ENCODE measurements around the gene CCIN.
A peak's percentile ranks its signal among the peaks of the same experiment; 100 is the strongest.
"Not testable (repeated sequence)": the region's sequence is repeated elsewhere in the genome, so short reads cannot be mapped to it uniquely, and the experiment has no call there.

Gene CCIN

DNA sequence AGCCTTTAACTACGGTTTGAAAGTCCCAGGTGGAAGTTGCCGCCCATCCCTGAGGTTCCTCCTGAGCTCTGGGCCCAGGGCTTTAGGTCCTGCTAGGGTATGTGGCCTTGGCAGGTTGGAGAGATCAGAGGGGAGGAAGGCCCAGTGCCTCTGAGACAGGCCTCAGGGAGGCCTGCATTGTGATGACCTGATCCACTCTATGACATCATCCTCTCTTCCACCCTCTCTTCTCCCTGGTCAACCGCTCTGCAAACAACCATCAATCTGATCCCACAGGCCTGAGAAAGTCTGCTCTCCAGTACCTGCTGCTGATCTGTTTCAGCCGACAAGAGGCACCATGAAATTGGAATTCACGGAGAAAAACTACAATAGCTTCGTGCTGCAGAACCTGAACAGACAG is at the start of gene CCIN:
Gene CCIN, plus strand, starts transcription at position 223 of the 400 bp plus-strand sequence. Its CDS starts 115 bp downstream, at position 338.
- Mint-ChIP-seq H3K36me3 (ENCODE audit: low read depth) (no peaks in the 10 kb centered on the region), H3K4me1 (ENCODE audit: low read depth) (peaks cover 4% of the 10 kb centered on the region), H3K27ac (no peak within 1 kb of the TSS), H3K4me3 (no peak within 1 kb of the TSS), H3K9me3 (no peaks in the 10 kb centered on the region), H3K27me3 (ENCODE audit: low read depth) (peaks cover 15% of the 10 kb centered on the region)

DNA sequence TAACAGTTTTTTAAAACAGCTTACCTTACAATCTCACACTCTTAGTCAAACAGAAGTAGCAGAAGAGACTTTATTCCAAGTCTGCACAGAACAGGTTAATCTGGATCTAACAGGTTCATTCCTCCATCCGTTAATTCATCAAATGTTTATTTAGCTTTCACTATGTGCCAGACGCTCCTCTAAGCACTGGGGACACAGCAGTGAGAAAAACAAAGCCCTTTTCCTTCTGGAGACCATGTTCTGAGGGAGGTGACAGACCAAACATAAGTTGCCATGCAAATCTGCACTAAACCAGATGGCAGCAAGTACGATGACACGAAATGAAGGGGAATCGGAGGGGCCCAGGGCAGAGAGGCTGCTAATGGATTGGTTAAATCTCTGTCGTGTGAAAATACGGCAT is 49.7 kb upstream of the CCIN start:
- H3K27me3 Mint-ChIP-seq (ENCODE audit: low read depth), result no peaks in the 10 kb centered on the region
- no peaks in the 10 kb centered on the region for H3K9me3 Mint-ChIP-seq
- no peaks in the 10 kb centered on the region for H3K4me1 Mint-ChIP-seq (ENCODE audit: low read depth)
- peaks cover 8% of the 10 kb centered on the region for H3K36me3 Mint-ChIP-seq (ENCODE audit: low read depth)
- H3K27ac Mint-ChIP-seq, result no peak overlapping the region
- no peak overlapping the region for H3K4me3 Mint-ChIP-seq

DNA sequence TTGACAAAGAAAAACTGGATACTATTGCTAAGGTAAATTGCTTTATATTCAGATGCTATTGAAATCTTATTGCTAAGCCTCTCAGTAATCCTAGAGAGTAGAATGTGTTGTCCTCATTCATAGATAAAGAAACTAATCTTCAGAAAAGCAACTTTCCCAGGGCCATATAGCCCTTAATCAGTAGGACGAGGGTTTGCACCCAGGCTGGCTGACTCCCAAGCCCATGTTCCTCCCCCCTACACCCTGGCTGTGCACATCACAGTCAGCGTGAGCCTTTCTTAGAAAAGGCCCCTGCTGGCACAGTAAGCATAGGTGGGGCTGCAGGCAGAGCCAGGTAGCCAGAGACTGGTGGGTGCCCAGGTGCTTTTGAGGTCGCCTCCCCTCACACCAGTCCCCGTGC is 48.5 kb upstream of the CCIN start:
- Mint-ChIP-seq H3K27ac (no peak overlapping the region), H3K9me3 (no peaks in the 10 kb centered on the region), H3K27me3 (ENCODE audit: low read depth) (no peaks in the 10 kb centered on the region), H3K4me1 (ENCODE audit: low read depth) (peaks cover 5% of the 10 kb centered on the region), H3K36me3 (ENCODE audit: low read depth) (peaks cover 8% of the 10 kb centered on the region), H3K4me3 (no peak overlapping the region)

DNA sequence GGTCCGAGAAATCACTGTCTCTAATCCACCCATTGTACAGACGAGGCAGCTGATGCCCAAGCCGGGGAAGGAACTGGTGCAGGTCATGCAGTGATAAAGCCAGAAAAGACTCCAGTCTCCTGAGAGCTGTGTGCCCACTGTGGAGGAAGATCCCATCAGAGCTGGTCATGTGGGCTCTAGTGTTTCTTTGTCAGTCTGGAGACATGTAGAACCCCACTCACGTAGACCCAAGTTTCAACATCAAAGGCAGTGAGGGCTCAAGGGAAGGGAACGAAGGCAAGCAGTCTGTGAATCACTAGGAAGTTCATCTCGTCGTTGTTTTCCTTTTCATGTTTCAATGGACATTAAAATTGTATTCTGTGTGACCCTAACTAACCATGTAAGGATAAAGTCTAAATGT is 47.2 kb upstream of the CCIN start:
- H3K36me3 Mint-ChIP-seq (ENCODE audit: low read depth), result peaks cover 8% of the 10 kb centered on the region
- no peaks in the 10 kb centered on the region for H3K9me3 Mint-ChIP-seq
- no peak overlapping the region for H3K4me3 Mint-ChIP-seq
- H3K4me1 Mint-ChIP-seq (ENCODE audit: low read depth), result peaks cover 5% of the 10 kb centered on the region
- H3K27me3 Mint-ChIP-seq (ENCODE audit: low read depth), result no peaks in the 10 kb centered on the region
- no peak overlapping the region for H3K27ac Mint-ChIP-seq

DNA sequence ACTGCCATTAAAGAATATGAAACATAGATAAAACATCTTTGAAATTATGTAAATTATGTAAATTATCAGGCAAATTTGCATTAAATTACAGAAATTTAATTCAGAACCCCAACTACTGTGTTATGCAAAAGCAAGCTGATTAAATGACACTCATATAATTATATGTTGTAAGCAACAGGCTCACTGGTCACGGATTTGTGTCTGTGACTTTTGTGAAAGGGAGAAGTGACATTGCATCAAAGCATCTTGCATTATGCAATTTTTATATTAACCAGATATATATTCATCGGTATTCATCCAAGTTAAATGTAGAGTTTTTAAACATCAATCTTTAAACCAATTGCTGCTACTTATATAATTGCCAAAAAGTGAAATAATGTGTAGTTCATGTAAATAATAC is 45.7 kb upstream of the CCIN start:
- Mint-ChIP-seq H3K4me1 (ENCODE audit: low read depth) (peaks cover 14% of the 10 kb centered on the region), H3K9me3 (no peaks in the 10 kb centered on the region), H3K27ac (no peak overlapping the region), H3K27me3 (ENCODE audit: low read depth) (no peaks in the 10 kb centered on the region), H3K36me3 (ENCODE audit: low read depth) (peaks cover 6% of the 10 kb centered on the region), H3K4me3 (no peak overlapping the region)

DNA sequence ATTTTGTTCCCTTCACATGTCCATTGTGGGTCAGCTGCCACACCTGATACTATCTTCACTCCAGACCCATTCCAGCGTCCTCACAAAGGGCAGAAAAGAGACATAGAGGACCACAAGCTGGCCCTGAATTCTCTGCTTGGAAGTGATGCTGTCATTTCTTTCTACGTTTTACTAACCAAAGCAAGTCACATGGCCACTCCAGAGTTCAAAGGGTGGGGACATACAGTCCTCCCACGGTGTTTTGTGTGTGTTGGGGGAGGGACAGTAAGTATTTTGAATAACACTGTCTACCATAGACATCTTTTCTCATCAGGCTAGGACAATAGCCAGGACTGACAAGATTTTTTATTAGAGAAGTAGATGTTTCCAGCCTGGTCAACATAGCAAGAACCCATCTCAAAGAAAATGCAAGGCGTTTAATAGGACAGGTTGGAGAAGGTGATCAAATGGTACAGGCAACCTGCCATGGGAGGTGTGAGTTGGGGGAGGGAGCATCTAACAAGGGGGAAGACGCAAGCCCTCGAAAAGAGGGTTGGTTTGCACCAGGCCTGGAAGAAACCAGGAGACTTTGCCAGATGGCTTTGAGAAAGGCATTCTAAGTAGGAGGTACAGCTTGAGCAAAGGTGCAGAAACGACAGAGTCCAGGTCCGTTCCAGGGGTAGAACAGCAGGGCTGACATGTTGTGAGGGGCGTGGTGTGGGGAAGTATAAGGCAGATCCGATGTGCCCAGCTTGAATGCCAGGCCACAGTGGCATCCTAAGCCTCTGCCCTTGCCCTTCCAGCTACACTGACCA is 43.9 kb upstream of the CCIN start:
- Mint-ChIP-seq H3K27me3 (ENCODE audit: low read depth) (no peaks in the 10 kb centered on the region), H3K27ac (no peak overlapping the region), H3K9me3 (no peaks in the 10 kb centered on the region), H3K4me1 (ENCODE audit: low read depth) (peaks cover 14% of the 10 kb centered on the region), H3K36me3 (ENCODE audit: low read depth) (peaks cover 6% of the 10 kb centered on the region), H3K4me3 (no peak overlapping the region)

DNA sequence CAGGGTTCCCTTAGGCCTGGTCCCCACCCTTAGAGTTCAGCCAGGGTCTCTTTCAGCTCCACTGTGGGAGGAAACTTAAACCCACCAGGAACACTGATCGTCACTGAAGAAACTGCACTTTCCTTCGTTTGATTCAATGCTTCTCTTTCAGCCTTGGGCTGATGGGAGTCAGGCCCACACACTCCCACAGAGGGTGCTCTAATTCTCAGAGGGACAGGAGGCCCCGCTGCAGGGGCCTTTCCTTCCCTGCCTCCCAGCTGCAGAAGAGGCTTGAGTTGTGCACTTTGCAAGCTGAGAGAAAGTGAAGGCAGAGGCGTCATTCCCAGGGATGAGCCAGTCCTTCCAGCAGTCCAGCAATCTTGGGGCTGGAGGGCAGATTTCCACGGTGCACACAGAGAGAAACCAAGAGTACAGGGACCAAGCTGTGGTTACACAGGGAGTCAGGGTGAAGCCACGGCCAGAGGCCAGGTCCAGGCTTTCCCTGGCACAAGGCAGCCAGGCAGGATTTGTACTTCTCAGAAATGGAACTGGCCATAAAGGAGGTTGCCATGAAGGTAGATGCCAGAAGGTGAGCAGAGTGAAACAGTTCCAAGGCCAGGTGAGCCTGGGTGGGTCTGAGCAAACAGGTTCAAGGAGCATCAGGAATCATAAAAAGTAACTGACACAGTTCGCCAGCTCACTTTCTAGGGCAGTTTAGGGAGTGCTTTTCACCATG is 43.0 kb upstream of the CCIN start:
- Mint-ChIP-seq H3K4me3 (no peak overlapping the region), H3K27ac (no peak overlapping the region), H3K27me3 (ENCODE audit: low read depth) (no peaks in the 10 kb centered on the region), H3K9me3 (no peaks in the 10 kb centered on the region), H3K36me3 (ENCODE audit: low read depth) (peaks cover 4% of the 10 kb centered on the region), H3K4me1 (ENCODE audit: low read depth) (peaks cover 14% of the 10 kb centered on the region)

DNA sequence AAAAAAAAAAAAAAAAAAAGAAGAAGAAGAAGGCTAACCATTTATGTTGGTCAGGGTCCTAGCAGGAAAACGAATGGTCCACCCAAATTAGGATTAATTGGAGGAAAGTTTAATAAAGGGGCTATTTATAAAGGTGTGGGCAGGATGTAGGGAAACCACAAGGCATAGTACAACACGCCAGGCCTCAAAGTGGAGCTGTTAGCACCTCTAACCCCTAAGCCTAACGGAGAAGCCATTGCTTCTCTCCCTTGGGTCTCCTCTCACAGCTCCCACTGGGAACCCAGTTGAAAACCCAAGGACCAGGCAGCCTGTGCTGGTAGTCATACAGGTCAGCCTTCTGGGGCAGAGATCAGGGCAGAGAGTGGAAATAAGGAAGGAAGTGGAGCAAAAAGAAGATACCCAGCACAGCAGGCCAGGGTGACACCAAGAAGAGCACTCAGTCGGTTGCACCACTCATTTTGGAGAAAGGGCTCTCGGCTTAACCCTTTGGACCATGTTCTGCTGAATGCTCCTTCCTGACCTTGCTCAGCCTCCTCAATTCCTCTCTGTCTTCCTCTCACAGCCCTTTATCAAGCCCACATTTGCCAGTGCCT is 41.4 kb upstream of the CCIN start:
- Mint-ChIP-seq H3K27ac (no peak overlapping the region), H3K4me1 (ENCODE audit: low read depth) (peaks cover 14% of the 10 kb centered on the region), H3K27me3 (ENCODE audit: low read depth) (peaks cover 3% of the 10 kb centered on the region), H3K9me3 (no peaks in the 10 kb centered on the region), H3K4me3 (no peak overlapping the region), H3K36me3 (ENCODE audit: low read depth) (peaks cover 2% of the 10 kb centered on the region)

DNA sequence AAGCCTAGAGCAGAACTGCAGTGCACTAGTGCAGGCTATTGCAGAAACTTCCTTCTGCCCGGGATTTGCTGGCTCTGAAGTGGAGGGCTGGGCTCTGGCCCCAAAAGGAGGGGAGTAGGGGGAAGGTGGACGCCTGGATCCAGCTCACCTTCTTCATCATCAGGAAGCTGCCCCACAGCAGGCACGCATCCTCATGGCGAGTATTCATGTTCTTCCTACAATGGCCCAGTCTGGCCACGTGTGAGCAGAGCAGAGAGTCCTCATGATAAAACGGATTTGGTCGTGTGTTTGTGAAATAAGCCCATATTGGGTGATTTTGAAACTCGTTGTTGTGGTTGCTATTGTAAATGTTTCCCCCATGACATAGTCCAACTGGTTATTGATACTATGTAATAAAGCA is 40.8 kb upstream of the CCIN start:
- peaks cover 3% of the 10 kb centered on the region for H3K27me3 Mint-ChIP-seq (ENCODE audit: low read depth)

DNA sequence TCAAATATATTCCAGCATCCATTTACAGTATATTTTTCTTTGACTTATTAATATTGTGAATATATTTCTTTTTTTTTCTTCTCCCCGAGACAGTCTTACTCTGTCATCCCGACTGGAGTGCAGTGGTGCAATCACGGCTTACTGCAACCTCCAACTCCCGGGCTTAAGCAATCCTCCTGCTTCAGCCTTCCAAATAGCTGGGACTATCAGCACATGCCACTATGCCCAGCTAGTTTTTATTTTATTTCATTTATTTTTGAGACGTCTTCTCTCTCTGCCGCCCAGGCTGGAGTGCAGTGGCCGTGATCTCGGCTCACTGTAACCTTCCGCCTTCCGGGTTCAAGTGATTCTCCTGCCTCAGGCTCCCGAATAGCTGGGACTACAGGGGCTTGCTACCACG is 40.0 kb upstream of the CCIN start:
- H3K27ac Mint-ChIP-seq, result no peak overlapping the region
- no peaks in the 10 kb centered on the region for H3K36me3 Mint-ChIP-seq (ENCODE audit: low read depth)
- H3K4me3 Mint-ChIP-seq, result no peak overlapping the region
- peaks cover 9% of the 10 kb centered on the region for H3K27me3 Mint-ChIP-seq (ENCODE audit: low read depth)
- H3K9me3 Mint-ChIP-seq, result no peaks in the 10 kb centered on the region
- H3K4me1 Mint-ChIP-seq (ENCODE audit: low read depth), result peaks cover 14% of the 10 kb centered on the region

More for the DNA sequence above, 40.8 kb upstream of the CCIN start:
- Mint-ChIP-seq H3K4me1 (ENCODE audit: low read depth) (peaks cover 14% of the 10 kb centered on the region), H3K9me3 (no peaks in the 10 kb centered on the region), H3K27ac (no peak overlapping the region), H3K36me3 (ENCODE audit: low read depth) (no peaks in the 10 kb centered on the region), H3K4me3 (no peak overlapping the region)

DNA sequence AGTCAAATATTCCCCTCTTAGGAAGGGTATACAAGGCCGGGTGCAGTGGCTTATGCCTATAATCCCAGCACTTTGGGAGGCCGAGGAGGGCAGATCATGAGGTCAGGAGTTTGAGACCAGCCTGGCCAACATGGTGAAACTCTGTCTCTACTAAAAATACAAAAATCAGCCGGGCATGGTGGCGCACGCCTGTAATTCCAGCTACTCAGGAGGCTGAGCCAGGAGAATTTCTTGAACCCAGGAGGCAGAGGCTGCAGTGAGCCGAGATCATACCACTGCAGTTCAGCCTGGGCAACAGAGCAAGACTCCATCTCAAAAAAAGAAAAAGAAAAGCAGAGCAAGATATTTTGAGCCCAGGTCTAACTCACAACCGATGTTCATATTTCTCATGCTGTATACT is 37.5 kb upstream of the CCIN start:
- H3K4me3 Mint-ChIP-seq; H3K27ac Mint-ChIP-seq; H3K9me3 Mint-ChIP-seq; H3K36me3 Mint-ChIP-seq (ENCODE audit: low read depth): not testable (repeated sequence)
- H3K27me3 Mint-ChIP-seq (ENCODE audit: low read depth), result peaks cover 25% of the 10 kb centered on the region
- peaks cover 12% of the 10 kb centered on the region for H3K4me1 Mint-ChIP-seq (ENCODE audit: low read depth)

DNA sequence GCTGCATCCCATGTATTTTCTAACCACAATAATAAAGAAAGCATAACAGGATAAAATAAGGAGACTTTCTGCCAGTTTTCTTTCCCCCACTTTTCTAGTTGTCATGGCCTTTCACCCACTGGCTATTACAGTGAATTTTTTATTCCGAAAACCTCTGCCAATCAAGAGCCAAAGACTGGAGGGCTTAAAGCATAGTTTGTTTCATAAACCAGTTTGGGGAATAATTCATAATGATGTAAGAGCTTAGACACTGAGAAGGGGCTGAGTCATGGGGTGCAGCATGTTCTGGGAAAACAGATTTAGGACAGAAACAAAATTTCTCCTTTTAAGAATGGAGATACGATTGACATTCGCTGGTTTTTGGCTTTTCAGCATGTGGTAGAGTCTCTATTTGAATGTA is 37.1 kb upstream of the CCIN start:
- H3K27me3 Mint-ChIP-seq (ENCODE audit: low read depth), result peaks cover 27% of the 10 kb centered on the region
- H3K4me1 Mint-ChIP-seq (ENCODE audit: low read depth), result peaks cover 13% of the 10 kb centered on the region
- no peak overlapping the region for H3K4me3 Mint-ChIP-seq
- no peaks in the 10 kb centered on the region for H3K9me3 Mint-ChIP-seq
- no peak overlapping the region for H3K27ac Mint-ChIP-seq
- H3K36me3 Mint-ChIP-seq (ENCODE audit: low read depth), result peaks cover under 1% of the 10 kb centered on the region

DNA sequence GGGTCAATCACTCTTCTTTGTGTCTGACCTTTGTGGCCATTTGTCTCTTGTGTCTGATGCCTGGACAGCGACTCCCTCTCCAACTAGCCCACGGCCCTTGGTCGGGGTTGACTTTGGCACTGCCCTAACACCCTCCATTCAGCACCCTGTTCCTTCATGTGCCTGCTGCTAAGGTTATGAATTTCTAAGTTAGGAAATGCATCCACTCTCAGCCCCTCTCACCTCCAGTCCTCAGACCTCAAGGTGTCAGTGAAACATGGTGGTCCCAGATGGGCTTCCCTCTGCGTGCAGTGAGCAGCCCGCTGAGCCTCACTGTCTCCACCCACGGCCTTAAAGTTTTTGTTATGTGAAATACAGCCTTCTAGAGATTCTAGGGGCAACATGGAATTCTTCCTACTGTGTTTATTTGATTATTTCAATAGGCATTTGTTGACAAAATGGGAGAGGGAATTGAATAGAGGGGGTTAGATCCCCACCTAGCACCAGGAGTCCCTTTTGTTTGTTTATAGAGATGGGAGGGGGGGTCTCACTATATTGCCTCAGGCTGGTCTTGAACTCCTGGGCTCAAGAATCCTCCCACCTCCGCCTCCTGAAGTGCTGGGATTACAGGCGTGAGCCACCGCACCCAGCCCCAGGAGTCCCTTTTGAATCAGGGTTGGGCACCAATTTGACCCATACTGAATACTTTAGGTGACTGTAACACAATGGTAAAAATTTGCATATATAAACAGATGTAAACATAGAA is 34.3 kb upstream of the CCIN start:
- Mint-ChIP-seq H3K36me3 (ENCODE audit: low read depth) (peaks cover 8% of the 10 kb centered on the region), H3K9me3 (no peaks in the 10 kb centered on the region), H3K27me3 (ENCODE audit: low read depth) (peaks cover 36% of the 10 kb centered on the region), H3K27ac (no peak overlapping the region), H3K4me3 (peak overlapping the region; percentile 37), H3K4me1 (ENCODE audit: low read depth) (peaks cover 29% of the 10 kb centered on the region)

DNA sequence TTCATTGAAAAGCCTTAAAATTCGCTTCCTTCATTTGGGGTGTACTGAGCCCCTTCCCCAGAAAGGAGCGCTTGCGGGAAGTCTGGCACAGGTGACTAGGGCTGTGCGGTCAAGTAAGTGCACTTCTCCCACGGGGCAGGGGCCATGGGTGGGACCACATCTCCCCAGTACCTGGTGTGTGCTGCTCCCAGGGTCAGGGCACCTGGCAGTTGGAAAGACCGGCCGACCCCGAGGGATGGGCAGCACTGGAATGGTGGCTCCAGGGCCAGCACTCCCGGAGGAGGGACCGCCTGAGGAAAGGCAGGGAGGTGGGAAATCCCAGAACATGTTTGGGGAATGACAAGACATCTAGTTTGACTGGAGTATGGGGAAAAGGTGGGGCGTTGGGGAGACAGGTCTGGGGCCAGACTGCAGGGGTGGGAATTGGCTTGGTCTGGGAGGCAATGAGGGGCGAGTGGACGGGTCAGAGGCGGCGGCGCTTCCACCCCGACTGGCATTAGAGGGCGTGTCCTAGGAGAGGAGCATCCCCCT is 33.4 kb upstream of the CCIN start:
- Mint-ChIP-seq H3K27ac (peak overlapping the region; percentile 82), H3K4me3 (peak overlapping the region; percentile 74), H3K9me3 (no peaks in the 10 kb centered on the region), H3K36me3 (ENCODE audit: low read depth) (peaks cover 14% of the 10 kb centered on the region), H3K27me3 (ENCODE audit: low read depth) (peaks cover 36% of the 10 kb centered on the region), H3K4me1 (ENCODE audit: low read depth) (peaks cover 36% of the 10 kb centered on the region)

Measured in T-helper 1 cell treated with Interleukin-12 subunit alpha and Interleukin-12 subunit beta and Interleukin-4 antibody, amounts not matched to agents 30 μg/mL and 1 μg/mL, for 36 hours (primary cell).